Hippocampal formation (tissue), 2 donors: ENCODE results near the gene RHOG.
"Not testable (repeated sequence)": the region's sequence is repeated elsewhere in the genome, so short reads cannot be mapped to it uniquely, and the experiment has no call there.

ENCODE experiments used
- DNase-seq, 2 donors: peaks; one replicate each; lab custom pipeline; 2025; lab: John Stamatoyannopoulos, UW

RHOG gene

GRCh38 chr11:3840870-3841425 lies at the start of gene RHOG:
Gene RHOG (minus strand): TSS chr11:3840959. CDS start chr11:3828138, 12,821 bp downstream.
- peak; percentile 61 to 80 for DNase-seq

DNA sequence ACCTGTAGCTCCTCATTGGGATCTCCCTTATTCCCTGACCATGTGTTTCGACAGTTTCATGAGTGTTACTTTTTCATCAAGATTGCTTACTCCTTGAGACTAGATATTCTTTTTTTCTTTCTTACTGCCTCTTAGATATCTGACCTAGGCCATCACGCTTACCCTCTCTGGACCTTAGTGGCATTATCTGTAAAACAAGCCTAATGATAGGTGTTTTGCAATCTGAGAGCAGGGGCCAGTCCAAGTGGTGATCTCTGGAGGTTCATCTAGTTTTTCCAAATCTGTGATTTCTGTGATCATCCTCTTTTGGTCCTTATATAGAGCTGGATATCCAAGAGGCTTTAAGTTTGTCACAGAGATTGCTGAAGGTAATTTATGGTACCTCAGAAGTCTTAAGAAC lies 49.3 kb upstream of the RHOG start:
- no peak for DNase-seq

DNA sequence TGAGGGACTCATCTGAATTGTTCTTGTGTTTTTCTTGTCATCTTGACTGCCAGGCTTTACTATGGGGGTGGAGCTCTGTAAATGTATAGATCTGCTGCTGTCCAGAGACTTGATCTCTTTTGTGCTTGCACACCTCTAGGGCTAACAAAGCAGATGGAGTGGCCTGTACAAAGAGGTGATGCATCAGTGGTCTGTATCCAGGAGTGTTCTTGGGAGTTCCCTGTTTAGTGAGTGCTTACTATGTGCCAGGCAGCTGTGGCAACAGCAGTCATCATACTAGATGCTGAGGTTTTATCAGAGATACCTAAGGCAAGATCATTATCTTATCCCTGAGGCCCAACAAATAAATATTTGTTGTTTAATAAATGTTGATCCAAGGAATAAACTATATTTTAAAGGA lies 48.1 kb upstream of the RHOG start:
- DNase-seq, result no peak

GRCh38 chr11:3886985-3887384 lies 46.2 kb upstream of the RHOG start:
- no peak for DNase-seq

DNA sequence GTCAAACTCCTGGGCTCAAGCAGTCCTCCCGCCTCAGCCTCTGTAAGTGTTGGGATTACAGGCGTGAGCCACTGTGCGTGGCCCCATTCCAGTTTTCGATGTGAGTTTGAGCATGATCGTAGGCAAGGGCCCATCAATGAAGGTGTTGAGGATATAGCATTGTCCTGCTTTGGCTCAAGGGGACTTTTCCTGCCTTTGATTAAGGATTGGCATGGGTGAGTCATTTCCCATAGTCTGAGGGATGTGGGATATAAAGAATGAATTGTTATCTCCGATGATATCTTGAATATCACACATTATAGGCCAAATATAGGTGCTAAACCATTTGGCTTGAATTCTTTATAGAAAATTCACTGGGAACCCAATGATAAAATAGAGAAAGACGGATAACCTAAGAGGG lies 45.1 kb upstream of the RHOG start:
- DNase-seq, result no peak

DNA sequence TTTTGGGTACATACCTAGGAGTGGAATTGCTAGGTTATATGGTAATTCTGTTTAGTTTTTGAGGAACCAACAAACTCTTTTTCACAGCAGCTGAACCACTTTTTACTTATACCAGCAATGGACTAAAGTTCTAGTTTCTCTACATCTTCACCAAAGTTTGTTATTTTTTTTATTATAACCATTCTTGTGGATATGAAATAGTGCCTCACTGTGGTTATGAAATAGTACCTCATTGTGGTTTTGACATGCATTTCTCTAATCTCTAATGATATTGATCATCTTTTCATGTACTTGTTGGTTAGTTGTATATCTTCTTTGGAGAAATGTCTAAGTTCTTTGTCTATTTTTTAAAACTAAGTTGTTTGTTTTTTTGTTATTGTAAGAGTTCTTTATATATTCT lies 41.9 kb upstream of the RHOG start:
- no peak for DNase-seq

DNA sequence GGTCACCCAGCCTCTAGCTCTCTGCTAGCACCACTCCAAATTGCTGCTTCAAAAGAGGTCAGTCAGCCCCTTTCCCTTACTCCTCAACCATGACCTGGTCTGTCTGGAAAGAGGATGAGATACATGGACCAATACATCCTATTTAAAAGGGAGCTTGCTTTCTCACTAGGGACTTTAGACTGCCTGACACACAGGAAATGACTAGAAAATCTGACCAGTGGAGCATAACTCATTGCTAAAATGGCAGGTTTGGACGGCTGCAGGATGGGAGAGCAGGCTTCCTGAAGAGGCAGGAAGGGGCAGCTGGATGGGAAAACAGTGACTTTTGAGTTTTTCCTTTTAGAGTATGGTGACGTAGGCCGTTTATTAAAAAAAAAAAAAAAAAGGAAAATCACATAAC lies 40.0 kb upstream of the RHOG start:
- no peak for DNase-seq

DNA sequence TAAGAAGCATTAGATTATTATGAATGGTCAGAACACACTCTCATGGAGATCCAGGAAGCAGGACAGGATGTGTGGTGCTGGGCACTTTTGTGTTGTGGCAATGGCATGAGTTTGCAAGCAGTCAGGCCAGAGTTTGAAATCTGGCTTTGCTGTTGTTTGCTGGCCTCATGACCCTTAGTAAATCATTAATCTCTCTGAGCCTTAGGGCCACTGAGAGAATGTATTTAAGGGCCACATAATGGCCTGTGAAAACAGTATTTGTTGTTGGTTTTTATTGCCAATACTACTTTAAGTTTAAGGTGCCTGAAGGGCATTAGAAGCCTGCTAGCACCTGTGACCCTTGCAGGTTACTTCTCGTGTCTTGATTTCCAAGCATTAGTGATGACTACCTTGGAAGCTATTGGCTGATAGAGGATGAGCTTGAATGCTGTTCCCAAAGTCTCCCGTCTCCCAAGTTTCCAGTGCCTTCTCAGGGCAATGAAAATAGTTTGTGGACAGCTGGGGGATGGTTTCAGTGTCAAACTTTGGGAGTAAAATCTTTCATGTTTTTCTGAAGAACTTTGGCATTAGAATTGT lies 39.3 kb upstream of the RHOG start:
- DNase-seq, result no peak

DNA sequence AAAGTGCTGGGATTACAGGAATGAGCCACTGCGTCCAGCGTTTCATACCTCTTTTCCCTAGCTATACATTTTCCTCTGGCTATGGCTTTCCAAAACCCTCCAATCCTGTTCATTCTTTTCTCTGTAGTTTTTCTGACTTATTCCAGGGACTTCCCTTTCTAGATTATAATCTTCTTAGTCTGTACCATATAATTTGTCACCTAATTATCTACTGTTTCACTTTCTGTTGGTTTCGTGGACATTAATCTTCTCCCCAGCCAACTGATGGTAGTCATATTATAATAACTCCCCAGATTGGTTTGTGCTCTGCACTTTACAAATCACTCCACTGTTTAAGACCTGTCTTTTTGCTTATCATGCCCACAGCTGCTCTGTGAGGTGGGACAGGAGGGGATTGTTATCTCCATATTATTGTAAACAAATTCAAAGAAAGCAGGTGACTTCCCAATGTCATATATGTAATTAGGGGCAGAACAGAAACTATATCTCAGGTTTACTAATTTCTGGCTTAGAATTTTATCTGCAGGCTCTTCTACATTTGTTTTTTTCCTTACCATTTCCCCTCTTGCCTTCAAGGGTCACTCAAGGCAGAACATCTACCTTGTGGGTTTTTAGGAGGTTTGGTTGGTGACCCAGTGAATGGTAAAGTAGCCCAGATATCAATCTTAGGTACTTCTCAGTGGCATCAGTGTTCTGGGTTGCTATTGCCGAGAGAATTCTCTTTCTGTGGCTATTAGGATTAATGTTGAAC lies 38.6 kb upstream of the RHOG start:
- DNase-seq, result no peak

- no peak for DNase-seq
Observed at GRCh38 chr11:3878258-3878584, 37.5 kb upstream of the RHOG start.

DNA sequence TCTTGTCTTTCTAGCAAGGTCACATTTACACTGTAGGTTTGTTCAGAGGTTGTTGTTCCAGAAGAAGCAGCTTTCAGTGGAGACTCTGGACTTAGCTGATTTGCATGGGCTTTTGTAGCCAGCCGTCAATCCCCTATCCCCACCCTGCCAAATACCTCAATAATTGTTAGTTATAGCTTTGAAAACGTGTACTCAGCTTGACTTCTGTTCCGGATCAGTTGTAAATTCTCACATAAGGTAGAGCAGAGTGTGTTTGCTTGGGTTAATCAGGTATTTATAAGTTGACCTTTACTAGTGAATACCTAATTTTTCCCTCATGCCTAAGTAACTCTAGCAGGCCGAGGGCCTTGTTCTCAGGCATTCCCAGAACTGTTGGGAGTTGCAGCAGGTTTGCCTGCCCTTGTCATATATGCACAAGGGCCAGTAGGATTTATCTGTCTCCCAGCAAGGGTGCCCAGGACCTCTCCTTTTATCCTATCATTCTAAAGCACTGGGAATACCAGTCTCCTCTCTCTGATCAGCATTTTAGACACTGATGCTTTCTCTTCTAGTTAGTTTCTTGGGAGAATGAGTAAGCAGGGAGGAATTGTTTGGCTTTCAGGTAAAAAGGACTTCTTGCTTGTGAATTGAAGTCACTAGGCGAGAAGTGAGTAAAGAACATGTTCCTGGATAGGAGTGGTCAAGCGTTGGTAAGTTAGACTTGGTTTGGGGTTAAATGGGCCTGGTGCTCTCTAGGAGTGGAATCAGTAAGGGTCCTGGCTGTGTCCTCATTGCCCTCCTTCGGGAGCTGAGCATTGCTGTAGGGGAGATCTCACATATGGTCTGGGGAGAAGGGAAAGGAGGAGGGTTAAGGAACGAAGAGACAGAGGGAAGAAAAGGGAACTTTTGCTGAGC lies 36.9 kb upstream of the RHOG start:
- DNase-seq, result no peak

- DNase-seq, result no peak
Observed at GRCh38 chr11:3876613-3877012, 35.9 kb upstream of the RHOG start.

GRCh38 chr11:3873712-3874349 lies 33.1 kb upstream of the RHOG start:
- DNase-seq, result no peak

DNA sequence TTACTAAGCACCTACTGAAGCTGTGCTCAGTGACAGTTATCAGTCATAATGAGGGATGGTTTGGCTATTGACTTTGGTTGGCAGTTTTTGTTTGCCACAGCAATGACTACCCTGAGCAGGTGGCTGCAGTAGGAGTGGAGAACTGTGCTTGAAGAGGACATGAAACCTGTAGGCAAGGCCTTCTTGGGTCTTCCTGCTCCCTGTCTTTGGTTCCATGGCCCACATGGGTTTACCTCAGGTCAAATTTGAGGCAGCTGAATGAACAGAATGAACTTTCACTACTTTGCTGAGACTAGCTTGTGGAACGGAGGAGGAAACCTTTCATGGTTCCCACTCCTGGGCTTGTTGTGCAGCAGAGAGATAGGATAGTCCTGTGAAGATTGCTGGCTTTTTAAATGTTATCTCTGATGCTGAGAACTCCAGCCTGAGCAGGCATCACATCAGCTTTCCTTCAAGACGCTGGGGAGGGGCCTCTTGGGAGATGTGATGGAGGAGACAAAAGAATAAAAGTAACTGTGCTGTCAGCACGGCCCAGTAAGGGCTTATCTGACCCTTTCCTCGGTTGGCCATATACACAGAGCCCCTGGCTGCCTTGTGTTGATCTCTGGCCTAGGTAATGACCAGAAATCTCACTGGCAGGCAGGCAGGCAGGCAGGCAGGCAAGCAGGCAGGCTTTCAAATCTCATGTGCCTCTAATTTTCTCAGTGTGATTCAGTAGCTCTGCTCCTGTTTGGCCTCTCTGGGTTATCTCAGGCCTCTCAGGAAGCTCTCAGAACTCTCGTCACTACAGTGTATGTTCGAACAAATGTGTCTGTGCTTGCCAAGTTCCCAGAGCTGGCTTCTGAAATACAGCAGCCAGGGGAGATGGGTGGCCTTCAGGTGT lies 26.7 kb upstream of the RHOG start:
- no peak for DNase-seq

DNA sequence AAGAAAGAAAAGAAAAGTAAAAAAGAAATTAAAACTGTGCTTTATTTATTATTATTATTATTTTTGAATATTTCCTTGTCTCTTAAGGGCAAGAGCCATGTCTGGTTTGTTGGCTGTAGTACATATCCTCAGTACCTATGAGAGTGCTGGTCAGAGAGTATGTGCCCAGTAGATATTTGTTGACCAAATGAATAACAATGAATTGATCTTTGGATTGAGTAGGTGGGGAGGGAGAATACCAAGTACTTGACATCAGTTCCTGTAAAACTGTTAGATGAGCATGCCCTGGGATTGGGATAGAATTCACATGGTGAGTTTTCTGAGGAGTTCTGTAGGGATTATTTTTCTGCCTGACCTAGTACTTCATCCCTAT lies 26.1 kb upstream of the RHOG start:
- DNase-seq, result no peak

GRCh38 chr11:3866206-3866605 lies 25.4 kb upstream of the RHOG start:
- no peak for DNase-seq

GRCh38 chr11:3865388-3866193 lies 24.8 kb upstream of the RHOG start:
- DNase-seq, result no peak

- DNase-seq, result no peak
Observed at GRCh38 chr11:3861683-3862082, 20.9 kb upstream of the RHOG start.

DNA sequence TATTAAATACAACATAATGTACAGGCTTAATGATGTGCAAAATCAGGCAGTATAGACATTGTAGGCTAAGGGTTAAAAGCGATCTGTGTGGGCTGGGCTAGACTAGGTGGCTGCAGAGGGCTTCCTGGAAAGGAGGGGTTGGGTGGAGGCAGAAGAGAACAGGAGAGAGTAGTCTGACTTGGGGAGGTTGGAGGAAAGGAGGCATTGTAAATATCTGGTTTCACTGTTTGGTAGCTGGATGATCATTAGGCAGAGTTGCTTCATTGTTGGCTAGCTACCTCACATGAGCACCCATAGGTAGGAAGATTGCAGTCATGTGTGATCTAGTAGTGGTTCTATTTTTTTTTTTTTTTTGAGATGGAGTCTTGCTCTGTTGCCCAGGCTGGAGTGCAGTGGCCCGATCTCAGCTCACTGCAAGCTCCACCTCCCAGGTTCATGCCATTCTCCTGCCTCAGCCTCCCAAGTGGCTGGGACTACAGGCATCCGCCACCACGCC lies 20.2 kb upstream of the RHOG start:
- DNase-seq, result not testable (repeated sequence)

- DNase-seq, result no peak
Observed at GRCh38 chr11:3860375-3860774, 19.6 kb upstream of the RHOG start.
